GM06990 (cell line): ENCODE measurements around the gene ETV6.

Experiments used
- DNase-seq: peaks from one replicate; pipeline ENCODE4 v3.0.0-alpha.2; 2011; ENCODE audit not compliant: insufficient read length; ENCODE audit errors: extremely low read depth
- H3K27me3 ChIP-seq: replicated peaks from 2 replicates; pipeline ENCODE4 v1.6.0; 2011; ENCODE audit warnings: low read length; ENCODE audit not compliant: control insufficient read depth, insufficient read depth
- H3K36me3 ChIP-seq: 2 replicates; pipeline ENCODE4 v1.5.1; 2011; ENCODE audit warnings: low read length; ENCODE audit not compliant: control insufficient read depth, insufficient read depth
- H3K4me3 ChIP-seq: replicated peaks from 2 replicates; pipeline ENCODE4 v1.5.1; 2011; ENCODE audit warnings: low read depth, mild to moderate bottlenecking, control low read depth, low read length
- CTCF ChIP-seq: IDR thresholded peaks from 2 replicates; pipeline ENCODE4 v1.5.1; 2011; ENCODE audit warnings: low read length, control low read depth, mild to moderate bottlenecking, inconsistent platforms; ENCODE audit not compliant: insufficient read depth, poor library complexity, severe bottlenecking

ETV6 gene

DNA sequence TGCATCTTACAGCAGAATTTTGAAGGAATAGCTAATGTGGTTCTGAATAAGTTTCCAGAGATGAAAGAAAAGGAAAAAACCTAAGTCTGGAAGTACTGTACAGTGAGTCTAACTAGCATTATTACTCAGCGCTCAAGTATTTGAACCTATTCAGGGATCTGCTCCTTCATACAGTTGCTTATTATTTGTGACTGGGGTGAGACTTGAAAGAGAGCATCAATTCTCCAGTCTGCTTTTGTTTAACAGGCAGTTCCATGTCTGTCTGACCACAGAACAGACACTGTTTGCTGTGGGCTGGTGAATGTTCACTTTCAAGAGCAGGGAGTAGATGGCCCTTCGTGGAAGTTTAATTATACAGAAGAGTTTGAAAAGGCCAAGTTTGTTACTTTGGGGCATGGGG, 9.3 kb downstream of the ETV6 start:
- Histone ChIP-seq H3K27me3 (no peaks in the 10 kb centered on the region), H3K36me3 (peaks cover 8% of the 10 kb centered on the region), H3K4me3 (no peak overlapping the region)
- DNase-seq = no peak
- TF ChIP-seq CTCF = no peak

DNA sequence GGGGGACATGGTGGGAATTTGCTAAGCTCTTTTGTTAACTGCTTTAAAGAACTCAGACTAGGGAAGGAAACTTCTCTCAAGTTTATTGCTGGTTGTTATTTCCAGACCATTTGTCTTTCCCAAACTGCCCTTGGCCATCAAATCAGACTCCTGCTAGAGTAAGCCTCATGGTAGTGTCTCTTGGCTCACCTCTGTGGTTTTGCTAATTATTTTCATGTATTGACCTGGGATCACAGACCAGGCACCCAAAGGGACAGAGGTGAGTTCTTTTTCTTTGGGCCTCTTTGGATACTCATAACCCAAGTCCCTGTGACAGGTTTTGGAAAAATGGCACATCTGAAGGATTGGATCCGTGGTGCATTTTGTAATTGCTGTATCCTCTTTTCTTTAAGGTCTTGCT, 11.2 kb downstream of the ETV6 start:
- Histone ChIP-seq H3K36me3 (peaks cover 14% of the 10 kb centered on the region), H3K27me3 (no peaks in the 10 kb centered on the region), H3K4me3 (no peak overlapping the region)
- TF ChIP-seq CTCF = no peak
- no peak for DNase-seq

- DNase-seq = no peak
- Histone ChIP-seq H3K36me3 (peaks cover 12% of the 10 kb centered on the region), H3K27me3 (no peaks in the 10 kb centered on the region), H3K4me3 (no peak overlapping the region)
- no peak for TF ChIP-seq CTCF
These were observed 12.1 kb downstream of the ETV6 start for GRCh38 chr12:11661491-11662089.

GRCh38 chr12:11662369-11662768, 12.9 kb downstream of the ETV6 start:
- H3K36me3 ChIP-seq = peaks cover 12% of the 10 kb centered on the region
- no peaks in the 10 kb centered on the region for H3K27me3 ChIP-seq
- no peak for TF ChIP-seq CTCF
- H3K4me3 ChIP-seq = no peak overlapping the region
- no peak for DNase-seq

- Histone ChIP-seq H3K27me3 (no peaks in the 10 kb centered on the region), H3K36me3 (peaks cover 12% of the 10 kb centered on the region), H3K4me3 (no peak overlapping the region)
- no peak for TF ChIP-seq CTCF
- DNase-seq = no peak
These were observed 13.7 kb downstream of the ETV6 start for GRCh38 chr12:11663130-11663529.

- no peak for TF ChIP-seq CTCF
- no peak for DNase-seq
- Histone ChIP-seq H3K36me3 (peaks cover 12% of the 10 kb centered on the region), H3K27me3 (no peaks in the 10 kb centered on the region), H3K4me3 (no peak overlapping the region)
These were observed 14.6 kb downstream of the ETV6 start for GRCh38 chr12:11664101-11664500.
